Measurements from ENCODE around the gene GAS7.

- TF ChIP-seq CTCF (IDR thresholded peaks at IDR 0.05) = no peak
- TF ChIP-seq POLR2A (IDR thresholded peaks at IDR 0.05) = no peak
These were observed 77.7 kb downstream of the GAS7 start for GRCh38 chr17:10120749-10121148.

Data from prostate gland (tissue), 2 donors.